Duodenal mucosa (tissue), 2 donors: ENCODE data around the gene RTEL1.
"Not testable (repeated sequence)": the region's sequence is repeated elsewhere in the genome, so short reads cannot be mapped to it uniquely, and the experiment has no call there.

Experiments used
- H3K27ac ChIP-seq: one replicate; pipeline ENCODE4 v1.7.0; 2013; ENCODE audit warnings: low read depth, low read length
- H3K27me3 ChIP-seq, 2 donors: one replicate each; pipeline ENCODE4 v1.7.0; 2013; ENCODE audit warnings: low read length in 2 of 2, control low read depth in 1 of 2; ENCODE audit not compliant: insufficient read depth in 2 of 2, control insufficient read depth in 1 of 2
- H3K36me3 ChIP-seq, 2 donors: one replicate each; pipeline ENCODE4 v1.7.0; 2013; ENCODE audit warnings: low read length in 2 of 2, control low read depth in 1 of 2; ENCODE audit not compliant: insufficient read depth in 2 of 2, control insufficient read depth in 1 of 2
- H3K4me1 ChIP-seq, 2 donors: one replicate each; pipeline ENCODE4 v1.7.0; 2013; ENCODE audit warnings: low read length in 2 of 2, control low read depth in 1 of 2; ENCODE audit not compliant: insufficient read depth in 2 of 2, control insufficient read depth in 1 of 2
- H3K4me3 ChIP-seq, 2 donors: one replicate each; pipeline ENCODE4 v1.7.0; 2013; ENCODE audit warnings: low read length in 2 of 2, low read depth in 1 of 2
- H3K9ac ChIP-seq, 2 donors: one replicate each; pipeline ENCODE4 v1.7.0; 2013; ENCODE audit warnings: low read length in 2 of 2, low read depth in 1 of 2
- H3K9me3 ChIP-seq, 2 donors: one replicate each; pipeline ENCODE4 v1.7.0; 2013; ENCODE audit warnings: low read length in 2 of 2, control low read depth in 1 of 2; ENCODE audit not compliant: control insufficient read depth in 1 of 2

RTEL1 gene

GRCh38 chr20:63648895-63649589, 9.1 kb upstream of the RTEL1 start:
- no peaks in the 10 kb centered on the region for H3K9me3 ChIP-seq
- peaks cover 11 to 16% of the 10 kb centered on the region in 2 donors for H3K27me3 ChIP-seq
- H3K36me3 ChIP-seq: no peaks in the 10 kb centered on the region
- no peak overlapping the region for H3K9ac ChIP-seq
- no peak overlapping the region for H3K4me3 ChIP-seq
- H3K27ac ChIP-seq: no peak overlapping the region
- H3K4me1 ChIP-seq: peaks cover 0 to 5% of the 10 kb centered on the region in 2 donors

GRCh38 chr20:63650486-63650885, 7.6 kb upstream of the RTEL1 start:
- not testable (repeated sequence) for H3K9ac ChIP-seq, H3K36me3 ChIP-seq, H3K27ac ChIP-seq, H3K9me3 ChIP-seq, H3K4me3 ChIP-seq, H3K4me1 ChIP-seq
- H3K27me3 ChIP-seq: peaks cover 13 to 29% of the 10 kb centered on the region in 2 donors

GRCh38 chr20:63651942-63652191, 6.2 kb upstream of the RTEL1 start:
- H3K4me1 ChIP-seq: peaks cover 0 to 5% of the 10 kb centered on the region in 2 donors
- no peaks in the 10 kb centered on the region for H3K9me3 ChIP-seq
- H3K36me3 ChIP-seq: no peaks in the 10 kb centered on the region
- H3K9ac ChIP-seq: no peak overlapping the region
- no peak overlapping the region for H3K27ac ChIP-seq
- peaks cover 13 to 30% of the 10 kb centered on the region in 2 donors for H3K27me3 ChIP-seq
- peak overlapping the region in 1 of 2 donors; percentile 35 for H3K4me3 ChIP-seq

- H3K27ac ChIP-seq: no peak overlapping the region
Measured at GRCh38 chr20:63652192-63652980, 5.7 kb upstream of the RTEL1 start.

GRCh38 chr20:63653041-63653973, 4.8 kb upstream of the RTEL1 start, which contains the start of gene STMN3:
STMN3 (minus strand) TSS chr20:63653424; CDS start chr20:63653345, 79 bp downstream.
- Histone ChIP-seq H3K27me3 (peaks cover 13 to 30% of the 10 kb centered on the region in 2 donors), H3K4me3 (peak within 1 kb of the TSS; percentile 51 to 56), H3K4me1 (peaks cover 0 to 15% of the 10 kb centered on the region in 2 donors), H3K9me3 (no peaks in the 10 kb centered on the region), H3K36me3 (no peaks in the 10 kb centered on the region), H3K9ac (no peak within 1 kb of the TSS), H3K27ac (peak within 1 kb of the TSS; percentile 20)

More at GRCh38 chr20:63652192-63652980, 5.7 kb upstream of the RTEL1 start:
- H3K36me3 ChIP-seq: no peaks in the 10 kb centered on the region
- H3K27me3 ChIP-seq: peaks cover 13 to 30% of the 10 kb centered on the region in 2 donors
- peaks cover 0 to 9% of the 10 kb centered on the region in 2 donors for H3K4me1 ChIP-seq
- H3K4me3 ChIP-seq: peak overlapping the region in 1 of 2 donors; percentile 35
- H3K9ac ChIP-seq: no peak overlapping the region
- H3K9me3 ChIP-seq: no peaks in the 10 kb centered on the region

GRCh38 chr20:63653974-63654668, 4.0 kb upstream of the RTEL1 start:
- Histone ChIP-seq H3K4me1 (peaks cover 3 to 20% of the 10 kb centered on the region in 2 donors), H3K27ac (no peak overlapping the region), H3K9ac (no peak overlapping the region), H3K4me3 (peak overlapping the region; percentile 51 to 56), H3K36me3 (no peaks in the 10 kb centered on the region), H3K27me3 (peaks cover 13 to 30% of the 10 kb centered on the region in 2 donors), H3K9me3 (no peaks in the 10 kb centered on the region)

- Histone ChIP-seq H3K36me3 (no peaks in the 10 kb centered on the region), H3K9me3 (no peaks in the 10 kb centered on the region), H3K27me3 (peaks cover 13 to 30% of the 10 kb centered on the region in 2 donors), H3K4me1 (peaks cover 7 to 24% of the 10 kb centered on the region in 2 donors), H3K9ac (no peak overlapping the region), H3K27ac (no peak overlapping the region), H3K4me3 (no peak overlapping the region)
Measured at GRCh38 chr20:63655249-63655648, 2.9 kb upstream of the RTEL1 start.

- no peak overlapping the region for H3K9ac ChIP-seq
- no peaks in the 10 kb centered on the region for H3K9me3 ChIP-seq
Measured at GRCh38 chr20:63656451-63656850, 1.7 kb upstream of the RTEL1 start.

GRCh38 chr20:63657260-63657936, 714 bp upstream of the RTEL1 start:
- Histone ChIP-seq H3K9me3 (no peaks in the 10 kb centered on the region), H3K27me3 (peaks cover 3 to 17% of the 10 kb centered on the region in 2 donors), H3K36me3 (peaks cover 2 to 18% of the 10 kb centered on the region in 2 donors), H3K27ac (no peak overlapping the region), H3K9ac (peak overlapping the region; percentile 75 to 78), H3K4me1 (peaks cover 7 to 24% of the 10 kb centered on the region in 2 donors), H3K4me3 (peak overlapping the region; percentile 85 to 88)

More at GRCh38 chr20:63656451-63656850, 1.7 kb upstream of the RTEL1 start:
- Histone ChIP-seq H3K4me3 (no peak overlapping the region), H3K4me1 (peaks cover 7 to 24% of the 10 kb centered on the region in 2 donors), H3K27ac (no peak overlapping the region), H3K27me3 (peaks cover 11 to 26% of the 10 kb centered on the region in 2 donors), H3K36me3 (peaks cover 0 to 10% of the 10 kb centered on the region in 2 donors)
